ENCODE data around the gene SLC13A5.

The SLC13A5 gene

DNA sequence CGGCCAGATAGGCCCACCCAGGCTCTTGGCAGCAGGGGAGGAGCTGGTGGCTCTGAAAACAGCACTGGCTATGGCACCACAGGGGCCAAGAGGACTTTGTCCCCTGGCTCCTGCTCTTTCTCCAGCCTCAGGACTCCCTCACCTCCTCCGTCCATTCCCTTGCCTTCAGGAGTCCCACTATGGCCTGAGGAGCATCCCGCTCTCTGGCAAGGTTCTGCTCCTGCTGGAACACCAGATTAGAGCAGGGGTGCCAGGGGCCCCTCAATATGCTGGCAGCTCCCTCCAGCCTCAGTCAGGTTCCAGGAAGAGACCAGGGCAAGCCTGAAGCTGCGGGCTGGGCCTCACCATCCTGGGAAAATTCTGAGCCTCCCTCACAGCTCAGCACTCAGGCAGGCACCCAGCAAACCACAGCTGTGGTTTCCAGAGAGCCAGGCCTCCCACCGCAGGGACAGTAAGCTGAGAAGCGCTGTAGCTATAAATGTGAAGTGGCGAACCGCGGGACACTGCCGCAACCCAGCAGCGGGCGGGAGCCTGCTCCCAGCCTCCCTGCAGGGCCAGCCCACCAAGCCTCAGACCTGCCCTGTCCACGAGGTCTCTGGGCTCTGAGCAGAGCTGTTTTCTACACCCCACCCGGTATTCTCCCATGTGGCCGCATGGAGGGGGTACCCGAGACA is 35.9 kb downstream of the SLC13A5 start:
- Histone ChIP-seq H3K27ac (ENCODE audit: low read depth, low read length) (no peak overlapping the region), H3K4me2 (ENCODE audit: low read length) (no peak overlapping the region), H3K36me3 (ENCODE audit: control insufficient read depth, insufficient read depth, low read length) (no peaks in the 10 kb centered on the region), H3K79me1 (ENCODE audit: low read length) (no peaks in the 10 kb centered on the region), H3K56ac (ENCODE audit: low read length) (no peak overlapping the region), H3K79me2 (ENCODE audit: control insufficient read depth, insufficient read depth, low read length) (no peaks in the 10 kb centered on the region), H3K4me1 (ENCODE audit: control insufficient read depth, low read depth, low read length) (no peaks in the 10 kb centered on the region), H3K23ac (ENCODE audit: low read length) (no peak overlapping the region), H4K8ac (ENCODE audit: low read depth, low read length) (no peak overlapping the region), H3K4me3 (ENCODE audit: low read length) (no peak overlapping the region), H4K5ac (ENCODE audit: low read length) (no peak overlapping the region), H3K9ac (ENCODE audit: low read length) (no peak overlapping the region), H3K18ac (ENCODE audit: low read length) (no peak overlapping the region), H2AK5ac (ENCODE audit: low read length) (no peak overlapping the region), H3K4ac (ENCODE audit: low read depth, low read length) (no peak overlapping the region), H2BK5ac (ENCODE audit: low read length) (no peak overlapping the region), H3K27me3 (ENCODE audit: insufficient read depth, low read length, poor library complexity) (no peaks in the 10 kb centered on the region), H2BK15ac (replicated peaks; ENCODE audit: low read depth) (no peak overlapping the region), H2BK120ac (ENCODE audit: low read depth, low read length) (no peak overlapping the region)
- DNase-seq: no peak
- no CpG with 5 or more reads among the region's 16 CpGs for WGBS (ENCODE audit: extremely low coverage, insufficient coverage, low lambda C conversion rate)

DNA sequence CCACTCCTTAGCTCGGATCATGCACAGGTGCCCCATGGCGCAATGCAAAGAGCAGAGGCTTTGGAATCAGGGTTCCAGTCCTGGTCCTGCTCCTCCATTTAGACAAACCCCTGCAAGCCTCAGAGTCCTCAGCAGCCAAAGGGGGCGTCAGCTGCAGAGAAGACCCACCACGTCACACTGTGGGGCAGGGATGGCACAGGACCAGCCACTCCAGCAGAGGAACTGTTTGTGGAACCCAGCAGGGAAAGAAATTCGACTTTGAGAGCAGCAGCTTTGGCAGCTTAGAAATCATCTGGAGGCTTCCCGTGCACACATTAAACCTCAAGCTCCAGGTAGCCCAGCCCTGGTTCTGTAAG is 36.4 kb downstream of the SLC13A5 start:
- Histone ChIP-seq H2BK120ac (ENCODE audit: low read depth, low read length) (no peak overlapping the region), H2AK5ac (ENCODE audit: low read length) (no peak overlapping the region), H3K56ac (ENCODE audit: low read length) (no peak overlapping the region), H3K27me3 (ENCODE audit: insufficient read depth, low read length, poor library complexity) (no peaks in the 10 kb centered on the region), H4K8ac (ENCODE audit: low read depth, low read length) (no peak overlapping the region), H4K5ac (ENCODE audit: low read length) (no peak overlapping the region), H3K36me3 (ENCODE audit: control insufficient read depth, insufficient read depth, low read length) (no peaks in the 10 kb centered on the region), H3K4me1 (ENCODE audit: control insufficient read depth, low read depth, low read length) (no peaks in the 10 kb centered on the region), H2BK5ac (ENCODE audit: low read length) (no peak overlapping the region), H3K27ac (ENCODE audit: low read depth, low read length) (no peak overlapping the region), H3K79me2 (ENCODE audit: control insufficient read depth, insufficient read depth, low read length) (no peaks in the 10 kb centered on the region), H3K4ac (ENCODE audit: low read depth, low read length) (no peak overlapping the region), H3K4me2 (ENCODE audit: low read length) (no peak overlapping the region), H3K9ac (ENCODE audit: low read length) (no peak overlapping the region), H3K23ac (ENCODE audit: low read length) (no peak overlapping the region), H2BK15ac (replicated peaks; ENCODE audit: low read depth) (no peak overlapping the region), H3K4me3 (ENCODE audit: low read length) (no peak overlapping the region), H3K18ac (ENCODE audit: low read length) (no peak overlapping the region), H3K79me1 (ENCODE audit: low read length) (no peaks in the 10 kb centered on the region)
- DNase-seq: no peak
- no CpG with 5 or more reads among the region's 6 CpGs for WGBS (ENCODE audit: extremely low coverage, insufficient coverage, low lambda C conversion rate)

GRCh38 chr17:6675201-6675825 is 37.9 kb downstream of the SLC13A5 start:
- no CpG with 5 or more reads among the region's 11 CpGs for WGBS (ENCODE audit: extremely low coverage, insufficient coverage, low lambda C conversion rate)
- Histone ChIP-seq H3K9ac (ENCODE audit: low read length) (no peak overlapping the region), H3K23ac (ENCODE audit: low read length) (peak overlapping the region; percentile 9), H3K79me1 (ENCODE audit: low read length) (no peaks in the 10 kb centered on the region), H2BK120ac (ENCODE audit: low read depth, low read length) (no peak overlapping the region), H3K4ac (ENCODE audit: low read depth, low read length) (no peak overlapping the region), H2BK15ac (replicated peaks; ENCODE audit: low read depth) (no peak overlapping the region), H2AK5ac (ENCODE audit: low read length) (no peak overlapping the region), H3K27me3 (ENCODE audit: insufficient read depth, low read length, poor library complexity) (no peaks in the 10 kb centered on the region), H3K36me3 (ENCODE audit: control insufficient read depth, insufficient read depth, low read length) (no peaks in the 10 kb centered on the region), H3K4me1 (ENCODE audit: control insufficient read depth, low read depth, low read length) (no peaks in the 10 kb centered on the region), H4K5ac (ENCODE audit: low read length) (no peak overlapping the region), H3K56ac (ENCODE audit: low read length) (no peak overlapping the region), H3K27ac (ENCODE audit: low read depth, low read length) (no peak overlapping the region), H3K4me3 (ENCODE audit: low read length) (no peak overlapping the region), H3K18ac (ENCODE audit: low read length) (no peak overlapping the region), H4K8ac (ENCODE audit: low read depth, low read length) (no peak overlapping the region), H2BK5ac (ENCODE audit: low read length) (no peak overlapping the region), H3K4me2 (ENCODE audit: low read length) (no peak overlapping the region), H3K79me2 (ENCODE audit: control insufficient read depth, insufficient read depth, low read length) (no peaks in the 10 kb centered on the region)
- no peak for DNase-seq

DNA sequence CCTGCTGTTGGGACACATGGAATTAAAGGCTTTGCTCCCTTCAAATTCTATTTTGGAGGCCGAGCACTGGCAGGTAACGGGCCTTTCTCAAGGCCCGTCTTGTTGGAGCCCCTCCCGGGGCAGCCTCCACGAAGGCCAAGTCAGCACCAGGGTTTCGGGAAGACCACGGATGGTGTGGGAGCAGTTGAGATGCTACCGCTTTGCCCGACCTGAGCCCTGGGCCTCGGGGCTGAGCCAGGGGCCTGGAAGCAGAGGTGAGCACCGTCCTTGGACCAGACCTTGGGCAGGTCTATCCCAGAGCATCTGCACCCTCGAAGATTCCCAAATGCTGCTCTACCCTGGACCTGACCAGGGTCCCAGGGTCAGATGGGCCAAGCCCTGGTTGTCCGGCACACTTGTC is 38.6 kb downstream of the SLC13A5 start:
- Histone ChIP-seq H2BK120ac (ENCODE audit: low read depth, low read length) (no peak overlapping the region), H3K79me1 (ENCODE audit: low read length) (no peaks in the 10 kb centered on the region), H3K79me2 (ENCODE audit: control insufficient read depth, insufficient read depth, low read length) (no peaks in the 10 kb centered on the region), H2BK15ac (replicated peaks; ENCODE audit: low read depth) (no peak overlapping the region), H3K56ac (ENCODE audit: low read length) (no peak overlapping the region), H3K4me3 (ENCODE audit: low read length) (no peak overlapping the region), H3K4me1 (ENCODE audit: control insufficient read depth, low read depth, low read length) (no peaks in the 10 kb centered on the region), H3K9ac (ENCODE audit: low read length) (no peak overlapping the region), H3K4ac (ENCODE audit: low read depth, low read length) (no peak overlapping the region), H2AK5ac (ENCODE audit: low read length) (no peak overlapping the region), H2BK5ac (ENCODE audit: low read length) (no peak overlapping the region), H3K27ac (ENCODE audit: low read depth, low read length) (no peak overlapping the region), H4K5ac (ENCODE audit: low read length) (no peak overlapping the region), H3K18ac (ENCODE audit: low read length) (no peak overlapping the region), H3K4me2 (ENCODE audit: low read length) (no peak overlapping the region), H3K23ac (ENCODE audit: low read length) (no peak overlapping the region), H3K27me3 (ENCODE audit: insufficient read depth, low read length, poor library complexity) (no peaks in the 10 kb centered on the region), H4K8ac (ENCODE audit: low read depth, low read length) (no peak overlapping the region), H3K36me3 (ENCODE audit: control insufficient read depth, insufficient read depth, low read length) (no peaks in the 10 kb centered on the region)
- no CpG with 5 or more reads among the region's 13 CpGs for WGBS (ENCODE audit: extremely low coverage, insufficient coverage, low lambda C conversion rate)
- DNase-seq: no peak

DNA sequence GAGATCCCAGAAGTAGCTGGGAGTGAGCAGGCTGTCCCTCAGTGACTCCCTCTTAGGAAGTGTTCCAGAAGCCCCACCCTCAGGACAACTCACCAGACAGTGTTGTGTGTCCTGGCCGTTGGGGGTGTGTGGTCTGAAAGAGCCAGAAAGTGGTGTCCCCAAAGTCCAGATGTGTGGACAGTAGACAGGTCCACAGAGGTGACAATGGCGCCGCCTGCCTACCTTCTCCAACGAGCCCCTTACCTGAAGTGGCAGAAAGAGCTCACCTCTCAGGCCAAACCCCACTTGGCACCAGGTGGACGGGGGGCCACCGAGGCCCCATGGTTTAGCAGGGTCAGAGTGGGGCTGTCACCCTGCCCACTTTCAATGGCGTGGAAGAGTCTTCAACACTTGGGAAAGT is 41.7 kb downstream of the SLC13A5 start:
- no peak overlapping the region for H4K5ac ChIP-seq (ENCODE audit: low read length)
- H3K27me3 ChIP-seq (ENCODE audit: insufficient read depth, low read length, poor library complexity): no peaks in the 10 kb centered on the region
- H3K23ac ChIP-seq (ENCODE audit: low read length): no peak overlapping the region
- H3K4ac ChIP-seq (ENCODE audit: low read depth, low read length): no peak overlapping the region
- no peak overlapping the region for H2BK120ac ChIP-seq (ENCODE audit: low read depth, low read length)
- H3K36me3 ChIP-seq (ENCODE audit: control insufficient read depth, insufficient read depth, low read length): no peaks in the 10 kb centered on the region
- no peak overlapping the region for H3K18ac ChIP-seq (ENCODE audit: low read length)
- H3K27ac ChIP-seq (ENCODE audit: low read depth, low read length): no peak overlapping the region
- H2BK15ac ChIP-seq (replicated peaks; ENCODE audit: low read depth): no peak overlapping the region
- no CpG with 5 or more reads among the region's 7 CpGs for WGBS (ENCODE audit: extremely low coverage, insufficient coverage, low lambda C conversion rate)
- H3K79me2 ChIP-seq (ENCODE audit: control insufficient read depth, insufficient read depth, low read length): no peaks in the 10 kb centered on the region
- no peak overlapping the region for H3K9ac ChIP-seq (ENCODE audit: low read length)
- H3K4me3 ChIP-seq (ENCODE audit: low read length): no peak overlapping the region
- H2AK5ac ChIP-seq (ENCODE audit: low read length): no peak overlapping the region
- H3K56ac ChIP-seq (ENCODE audit: low read length): no peak overlapping the region
- no peak overlapping the region for H2BK5ac ChIP-seq (ENCODE audit: low read length)
- no peaks in the 10 kb centered on the region for H3K79me1 ChIP-seq (ENCODE audit: low read length)
- no peaks in the 10 kb centered on the region for H3K4me1 ChIP-seq (ENCODE audit: control insufficient read depth, low read depth, low read length)
- no peak for DNase-seq
- no peak overlapping the region for H4K8ac ChIP-seq (ENCODE audit: low read depth, low read length)
- no peak overlapping the region for H3K4me2 ChIP-seq (ENCODE audit: low read length)

DNA sequence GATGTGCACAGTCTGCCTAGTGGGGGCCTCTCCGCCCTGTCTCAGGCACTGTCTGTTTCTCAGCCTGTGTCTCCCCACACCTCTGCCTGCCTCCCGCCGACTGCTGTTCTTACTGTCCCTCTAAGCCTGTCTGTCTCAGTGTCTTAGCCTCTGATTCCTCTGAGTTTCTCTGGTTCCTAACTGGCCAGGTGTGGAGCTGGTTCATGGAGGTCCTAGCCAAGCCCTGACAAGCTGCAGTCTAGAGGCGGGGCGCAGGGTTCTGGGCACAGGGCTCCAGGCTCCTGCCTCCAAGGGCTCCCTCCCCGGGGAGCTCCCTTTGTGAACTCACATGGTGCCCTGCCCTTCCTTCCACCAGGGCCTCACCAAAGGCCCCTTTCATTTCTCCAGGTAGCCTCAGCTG is 42.2 kb downstream of the SLC13A5 start:
- Histone ChIP-seq H3K23ac (ENCODE audit: low read length) (no peak overlapping the region), H3K79me1 (ENCODE audit: low read length) (no peaks in the 10 kb centered on the region), H2AK5ac (ENCODE audit: low read length) (no peak overlapping the region), H3K9ac (ENCODE audit: low read length) (no peak overlapping the region), H3K79me2 (ENCODE audit: control insufficient read depth, insufficient read depth, low read length) (no peaks in the 10 kb centered on the region), H3K4me1 (ENCODE audit: control insufficient read depth, low read depth, low read length) (no peaks in the 10 kb centered on the region), H2BK5ac (ENCODE audit: low read length) (no peak overlapping the region), H2BK120ac (ENCODE audit: low read depth, low read length) (no peak overlapping the region), H4K8ac (ENCODE audit: low read depth, low read length) (no peak overlapping the region), H3K18ac (ENCODE audit: low read length) (no peak overlapping the region), H3K27me3 (ENCODE audit: insufficient read depth, low read length, poor library complexity) (no peaks in the 10 kb centered on the region), H3K4ac (ENCODE audit: low read depth, low read length) (no peak overlapping the region), H2BK15ac (replicated peaks; ENCODE audit: low read depth) (no peak overlapping the region), H3K56ac (ENCODE audit: low read length) (no peak overlapping the region), H3K27ac (ENCODE audit: low read depth, low read length) (no peak overlapping the region), H3K4me2 (ENCODE audit: low read length) (no peak overlapping the region), H3K4me3 (ENCODE audit: low read length) (no peak overlapping the region), H4K5ac (ENCODE audit: low read length) (no peak overlapping the region), H3K36me3 (ENCODE audit: control insufficient read depth, insufficient read depth, low read length) (no peaks in the 10 kb centered on the region)
- no peak for DNase-seq
- WGBS (ENCODE audit: extremely low coverage, insufficient coverage, low lambda C conversion rate): no CpG with 5 or more reads among the region's 6 CpGs

All from mesendoderm (in vitro differentiated cells).